GM20431 (cell line): Measurements from ENCODE around the gene TAF1A.

ENCODE experiments used
- in situ Hi-C: fragments of 300-500 bp; cut with MseI, MboI; formaldehyde crosslinking; loops from one replicate; pipeline ENCODE4 v1.15.0; 2020; ENCODE audit warnings: low sequenced_read_pairs; ENCODE audit not compliant: unreplicated experiment

TAF1A gene

GRCh38 chr1:222601257-222601656, 11.5 kb upstream of the TAF1A start:
- in situ Hi-C loops: no loop called here

GRCh38 chr1:222600281-222600680, 10.5 kb upstream of the TAF1A start:
- in situ Hi-C loops: no loop called here

DNA sequence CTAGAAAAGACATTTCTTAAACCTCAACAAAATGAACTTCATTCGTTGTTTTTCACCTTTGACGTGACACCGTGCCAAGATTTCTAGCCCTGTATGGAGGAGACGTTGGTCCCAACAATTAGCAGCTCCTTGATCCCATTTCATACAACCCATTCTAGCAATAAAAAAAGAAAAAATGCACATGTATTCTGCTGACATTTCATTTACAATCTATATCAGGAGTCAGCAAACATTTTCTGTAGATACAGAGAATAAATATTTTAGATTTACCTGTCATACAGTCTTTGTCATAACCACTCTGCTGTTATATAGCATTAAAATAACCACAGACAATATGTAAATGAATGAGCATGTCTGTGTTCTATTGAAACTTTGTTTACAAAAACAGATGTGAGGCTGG, 7.0 kb upstream of the TAF1A start:
- in situ Hi-C loops: no loop called here

GRCh38 chr1:222594789-222595188, 5.1 kb upstream of the TAF1A start:
- in situ Hi-C loops: no loop called here

- in situ Hi-C loops: no loop called here
These were observed 2.4 kb upstream of the TAF1A start for GRCh38 chr1:222592171-222592570.

DNA sequence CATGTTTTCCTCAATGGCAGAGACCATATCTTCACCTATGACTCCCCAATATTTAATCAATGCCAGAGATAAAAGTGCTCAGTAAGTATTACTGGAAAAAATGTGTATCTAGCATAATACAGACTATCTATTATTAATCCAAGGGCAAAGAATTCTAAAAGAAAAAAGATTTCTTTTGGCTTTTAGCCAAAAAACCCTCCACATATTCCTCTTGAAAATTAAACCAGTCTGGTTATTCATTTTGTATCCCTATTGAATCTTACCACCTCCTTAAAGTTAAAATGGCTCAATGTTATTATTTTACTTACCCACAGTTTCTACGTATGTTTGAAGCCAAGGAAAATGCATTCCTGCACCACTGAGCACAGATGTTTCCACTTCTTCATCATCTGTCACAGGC, 1.6 kb downstream of the TAF1A start:
- in situ Hi-C loops: no loop called here

- in situ Hi-C loops: no loop called here
These were observed 2.9 kb downstream of the TAF1A start for GRCh38 chr1:222586842-222587241.

DNA sequence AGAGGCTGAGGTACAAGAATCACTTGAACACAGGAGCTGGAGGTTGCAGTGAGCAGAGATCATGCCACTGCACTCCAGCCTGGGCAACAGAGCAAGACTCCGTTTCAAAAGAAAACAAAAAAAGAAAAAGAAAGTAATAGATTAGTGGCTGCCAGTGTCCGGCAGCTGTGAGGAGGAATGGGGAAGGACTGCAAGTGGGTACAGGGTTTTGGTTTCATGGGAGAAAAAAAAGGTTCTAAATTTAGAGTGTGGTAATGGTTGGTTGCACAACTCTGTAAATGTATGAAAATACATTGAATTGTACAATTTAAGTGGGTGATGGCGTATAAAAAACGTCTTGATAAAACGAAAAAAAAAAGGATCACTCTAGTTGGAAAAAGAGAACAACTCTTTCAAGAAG, 6.7 kb downstream of the TAF1A start:
- in situ Hi-C loops: no loop called here

- in situ Hi-C loops: no loop called here
These were observed 7.5 kb downstream of the TAF1A start for GRCh38 chr1:222582099-222582774.

DNA sequence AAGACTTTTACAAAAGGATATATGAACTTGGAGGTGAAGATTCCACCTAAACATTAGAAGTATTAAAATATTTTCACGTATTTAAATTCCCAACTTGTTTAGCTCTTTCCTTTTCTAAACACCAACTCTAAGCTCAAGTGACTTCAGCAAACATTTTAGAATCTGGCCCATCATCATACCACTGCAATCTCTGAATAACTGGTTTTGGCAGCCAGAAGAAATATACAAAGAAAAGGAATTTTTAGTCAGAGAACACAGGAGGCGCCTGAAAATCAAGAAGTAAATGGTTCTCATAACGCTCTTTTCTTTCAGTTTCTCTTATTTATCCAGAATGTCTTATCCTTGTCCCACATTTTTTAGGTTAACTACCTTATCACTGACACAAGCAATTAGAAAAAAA, 10.4 kb downstream of the TAF1A start:
- in situ Hi-C loops: no loop called here

DNA sequence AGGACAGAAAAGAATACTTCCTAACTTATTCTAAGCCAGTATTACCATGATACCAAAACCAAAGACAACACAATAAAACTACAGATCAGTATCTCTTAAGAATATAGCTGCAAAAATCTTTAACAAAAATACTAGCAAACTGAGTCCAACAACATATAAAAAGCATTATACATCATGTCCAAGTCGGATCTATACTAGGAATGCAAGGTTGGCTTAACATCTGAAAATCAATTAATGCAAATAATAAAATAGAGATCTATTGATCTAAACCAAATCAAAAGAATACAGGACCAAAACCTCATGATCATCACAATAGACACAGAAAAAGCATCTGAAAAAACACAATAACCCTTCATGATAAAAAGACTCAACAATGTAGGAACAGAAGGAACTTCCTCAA, 18.9 kb downstream of the TAF1A start:
- in situ Hi-C loops: no loop called here

- in situ Hi-C loops: no loop called here
These were observed 28.1 kb downstream of the TAF1A start for GRCh38 chr1:222561656-222562055.

- in situ Hi-C loops: no loop called here
These were observed 32.2 kb downstream of the TAF1A start for GRCh38 chr1:222557574-222557973.

GRCh38 chr1:222557148-222557547, 32.6 kb downstream of the TAF1A start:
- in situ Hi-C loops: no loop called here

- in situ Hi-C loops: no loop called here
These were observed 33.6 kb downstream of the TAF1A start for GRCh38 chr1:222555992-222556615.

DNA sequence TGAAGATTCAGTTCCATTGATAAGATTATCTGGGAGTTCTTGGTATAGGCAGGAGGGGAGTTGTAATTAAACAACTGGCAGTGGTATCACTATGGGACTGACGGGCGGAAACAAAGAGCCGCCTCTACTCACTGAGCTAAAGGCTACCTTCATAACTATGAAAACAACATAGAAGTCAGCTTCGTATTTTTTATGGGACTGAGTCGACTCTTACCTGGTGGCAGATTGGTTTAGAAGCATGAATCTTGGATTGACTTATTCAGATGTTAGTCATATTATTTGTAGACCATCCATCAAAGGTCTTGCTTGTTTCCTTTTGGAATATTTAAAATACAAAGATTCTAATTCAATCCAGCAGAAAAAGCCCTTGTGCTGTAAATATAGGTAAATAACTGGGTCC, 35.6 kb downstream of the TAF1A start:
- in situ Hi-C loops: no loop called here

GRCh38 chr1:222552882-222553281, 36.9 kb downstream of the TAF1A start:
- in situ Hi-C loops: no loop called here

- in situ Hi-C loops: no loop called here
These were observed 41.6 kb downstream of the TAF1A start, which contains the start of gene HHIPL2 for GRCh38 chr1:222547944-222548671. TSS of gene HHIPL2 (minus strand) at chr1:222548104. CDS start at chr1:222548044, 60 bp downstream.

DNA sequence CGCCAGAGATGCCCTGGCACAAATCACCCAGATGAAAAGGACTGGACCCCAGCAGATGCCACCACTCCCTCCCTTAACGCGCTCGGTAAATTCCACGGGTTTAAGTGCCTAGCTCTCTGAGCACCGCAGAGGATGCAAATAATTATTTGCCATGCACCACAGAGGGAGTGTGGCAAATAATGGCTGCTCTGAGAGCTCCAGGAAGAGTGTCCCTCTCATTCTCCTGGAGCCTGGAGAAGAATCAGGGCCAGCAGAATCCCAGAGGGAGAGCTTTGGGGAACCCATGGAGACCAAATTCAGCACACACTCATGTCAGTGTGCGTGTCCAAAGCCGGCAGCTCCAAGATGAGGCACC, 42.5 kb downstream of the TAF1A start:
- in situ Hi-C loops: no loop called here

GRCh38 chr1:222546548-222547259, 43.0 kb downstream of the TAF1A start:
- in situ Hi-C loops: no loop called here

DNA sequence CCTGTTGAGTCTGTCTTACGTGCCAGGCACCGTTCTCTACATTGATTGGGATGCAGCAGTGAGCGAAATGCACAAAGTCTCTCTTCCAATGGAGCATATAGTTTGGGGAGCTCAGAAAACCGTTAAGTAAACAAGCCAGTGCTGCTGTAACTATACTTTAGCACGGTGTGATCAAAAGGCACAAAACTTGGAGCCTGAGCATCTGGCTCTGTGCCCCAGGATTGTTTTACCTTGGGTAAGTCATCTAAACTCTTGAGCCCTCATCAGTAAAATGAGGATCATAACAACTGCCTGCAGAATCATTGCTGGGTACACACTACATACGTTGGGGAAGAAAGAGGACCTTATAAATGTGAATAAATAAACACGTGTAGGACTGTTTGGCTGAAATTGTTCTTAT, 43.6 kb downstream of the TAF1A start:
- in situ Hi-C loops: no loop called here
